Measurements from ENCODE around the gene SERPINA10. TPM values are rescaled to one million over a fixed set of nuclear protein-coding genes. Genes with fewer than 3 reads are reported as not detected.

The SERPINA10 gene
- total and polyA plus RNA-seq, 10 of the 15 experiments (the other 5 are each of a cell fraction or from before 2014, with no cell fraction given) = not detected

- no peak for TF ChIP-seq NKRF (conservative IDR thresholded peaks at IDR 0.05)
Measured at GRCh38 chr14:94313991-94314655, 21.1 kb upstream of the SERPINA10 start (continued).

GRCh38 chr14:94312481-94313246, 19.6 kb upstream of the SERPINA10 start:
- FAIRE-seq = no peak
- H3K9me3 ChIP-seq (replicated peaks; ENCODE audit: control insufficient read depth, insufficient read depth, low read length) = no peaks in the 10 kb centered on the region
- no peaks in the 10 kb centered on the region for H3K36me3 ChIP-seq (ENCODE audit: control insufficient read depth in 2 of 2, insufficient read depth in 2 of 2, low read length in 1 of 2)
- no TSS peak for BruUV-seq (replicated peaks)
- 50% methylated on average over 6 of the region's 6 CpGs for WGBS (ENCODE audit: insufficient coverage, insufficient replicate concordance, low lambda C conversion rate, missing lambda C conversion rate)
- in situ Hi-C loops (cut with MboI) = no loop called here
- H4K20me1 ChIP-seq (ENCODE audit: control insufficient read depth, insufficient read depth) = no peaks in the 10 kb centered on the region
- H2AFZ ChIP-seq (ENCODE audit: control insufficient read depth, low read depth, low read length) = no peak overlapping the region
- no peaks in the 10 kb centered on the region for H3K27me3 ChIP-seq (replicated peaks in 1 of 2; ENCODE audit: control insufficient read depth in 2 of 2, insufficient read depth in 2 of 2, low read length in 1 of 2)
- TF ChIP-seq CTCF (IDR thresholded peaks at IDR 0.05 in 2 of 3, conservative IDR thresholded peaks at IDR 0.05 in 1 of 3; ENCODE audit: control insufficient read depth in 2 of 3, extremely low read depth in 1 of 3, insufficient read depth in 1 of 3, low read depth in 3 of 3, low read length in 3 of 3) (no peak), KLF5 (IDR thresholded peaks at IDR 0.05; ENCODE audit: partially characterized antibody) (no peak), NFIC (IDR thresholded peaks at IDR 0.05; ENCODE audit: low read depth, low read length) (no peak), ZBTB4 (CRISPR knock-in tag; IDR thresholded peaks at IDR 0.05) (no peak), ZNF592 (IDR thresholded peaks at IDR 0.05) (no peak), RELA (IDR thresholded peaks at IDR 0.05; ENCODE audit: borderline replicate concordance, partially characterized antibody) (no peak), TBL1XR1 (IDR thresholded peaks at IDR 0.05; ENCODE audit: low read depth, low read length) (no peak)
- no peak for ATAC-seq
- ChIA-PET POLR2A (no interaction called here), SMC1A (ENCODE audit: uncharacterized antibody, unreplicated experiment) (no interaction called here), CTCF (no interaction called here), RAD21 (ENCODE audit: unreplicated experiment) (no interaction called here)
- H3K4me3 ChIP-seq = no peak overlapping the region
- H3K4me2 ChIP-seq (ENCODE audit: control insufficient read depth, insufficient read depth) = no peak overlapping the region
- no peaks in the 10 kb centered on the region for H3K79me2 ChIP-seq (ENCODE audit: control insufficient read depth, insufficient read depth, low read length)
- H3K4me1 ChIP-seq (ENCODE audit: control insufficient read depth, insufficient read depth, low read length) = no peaks in the 10 kb centered on the region
- H3K9ac ChIP-seq (ENCODE audit: control insufficient read depth, insufficient read depth, low read length) = no peak overlapping the region
- intact Hi-C loops (cut with micrococcal nuclease; ENCODE audit: unreplicated experiment) = no loop called here
- H3K27ac ChIP-seq (ENCODE audit: control insufficient read depth, insufficient read depth) = no peak overlapping the region
- no peak for DNase-seq (ENCODE audit: low read depth, low spot score)

All from GM12878 (cell line).